ENCODE measurements around the gene LPAR6. TPM values are rescaled to one million over a fixed set of nuclear protein-coding genes. Genes with fewer than 3 reads are reported as not detected.
A peak's percentile ranks its signal among the peaks of the same experiment; 100 is the strongest.

Gene LPAR6
- total and polyA plus RNA-seq, 8 donors: 1.9 to 16.0 (median 6.6) TPM

- Histone ChIP-seq H3K27ac (peak overlapping the region in 2 of 4 donors; percentile 0 to 33), H3K27me3 (no peaks in the 10 kb centered on the region), H3K36me3 (no peaks in the 10 kb centered on the region), H3K9me3 (no peaks in the 10 kb centered on the region), H3K4me1 (peaks cover 0 to 36% (median 33%) of the 10 kb centered on the region in 3 donors), H3K4me3 (no peak overlapping the region)
- intact Hi-C loops (cut with DNase I): no loop called here
- peak; percentile 29 for FAIRE-seq
- TF ChIP-seq, protein P1, sequence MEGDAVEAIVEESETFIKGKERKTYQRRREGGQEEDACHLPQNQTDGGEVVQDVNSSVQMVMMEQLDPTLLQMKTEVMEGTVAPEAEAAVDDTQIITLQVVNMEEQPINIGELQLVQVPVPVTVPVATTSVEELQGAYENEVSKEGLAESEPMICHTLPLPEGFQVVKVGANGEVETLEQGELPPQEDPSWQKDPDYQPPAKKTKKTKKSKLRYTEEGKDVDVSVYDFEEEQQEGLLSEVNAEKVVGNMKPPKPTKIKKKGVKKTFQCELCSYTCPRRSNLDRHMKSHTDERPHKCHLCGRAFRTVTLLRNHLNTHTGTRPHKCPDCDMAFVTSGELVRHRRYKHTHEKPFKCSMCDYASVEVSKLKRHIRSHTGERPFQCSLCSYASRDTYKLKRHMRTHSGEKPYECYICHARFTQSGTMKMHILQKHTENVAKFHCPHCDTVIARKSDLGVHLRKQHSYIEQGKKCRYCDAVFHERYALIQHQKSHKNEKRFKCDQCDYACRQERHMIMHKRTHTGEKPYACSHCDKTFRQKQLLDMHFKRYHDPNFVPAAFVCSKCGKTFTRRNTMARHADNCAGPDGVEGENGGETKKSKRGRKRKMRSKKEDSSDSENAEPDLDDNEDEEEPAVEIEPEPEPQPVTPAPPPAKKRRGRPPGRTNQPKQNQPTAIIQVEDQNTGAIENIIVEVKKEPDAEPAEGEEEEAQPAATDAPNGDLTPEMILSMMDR (IDR thresholded peaks at IDR 0.05): no peak
- peak; percentile 50 to 72 (median 68) for ATAC-seq
- DNase-seq: no peak
These were observed 14.3 kb downstream of the LPAR6 start for GRCh38 chr13:48398450-48399095.

GRCh38 chr13:48397744-48398143, 15.2 kb downstream of the LPAR6 start:
- TF ChIP-seq, protein P1 (IDR thresholded peaks at IDR 0.05): no peak
- H3K4me3 ChIP-seq: no peak overlapping the region
- no peak for FAIRE-seq
- H3K36me3 ChIP-seq: no peaks in the 10 kb centered on the region
- no peaks in the 10 kb centered on the region for H3K27me3 ChIP-seq
- WGBS, 2 donors: 18 to 31% methylated on average over 1 of the region's 1 CpG
- ATAC-seq: no peak
- peaks cover 0 to 36% (median 33%) of the 10 kb centered on the region in 3 donors for H3K4me1 ChIP-seq
- intact Hi-C loops (cut with DNase I): no loop called here
- H3K27ac ChIP-seq: no peak overlapping the region
- no peak for DNase-seq
- H3K9me3 ChIP-seq: no peaks in the 10 kb centered on the region

DNA sequence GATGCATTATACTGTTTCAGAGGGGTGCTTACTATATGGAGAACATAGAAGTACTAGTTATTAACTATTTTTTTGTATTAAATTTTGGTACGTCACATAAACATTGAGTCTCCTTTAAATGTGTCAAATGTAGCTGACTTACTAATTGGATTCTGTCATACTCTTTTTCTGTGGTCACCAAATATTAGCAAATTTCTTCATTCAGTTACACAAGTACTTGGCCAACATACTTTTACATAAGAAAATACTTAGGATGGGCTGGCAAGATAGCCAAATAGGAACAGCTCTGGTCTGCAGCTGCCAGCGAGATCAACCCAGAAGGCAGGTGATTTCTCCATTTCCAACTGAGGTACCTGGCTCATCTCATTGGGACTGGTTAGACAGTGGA, 19.2 kb downstream of the LPAR6 start:
- TF ChIP-seq, protein P1 (IDR thresholded peaks at IDR 0.05): no peak
- Histone ChIP-seq H3K9me3 (no peaks in the 10 kb centered on the region), H3K27ac (no peak overlapping the region), H3K4me1 (peaks cover 0 to 13% (median 9%) of the 10 kb centered on the region in 3 donors), H3K4me3 (no peak overlapping the region), H3K36me3 (no peaks in the 10 kb centered on the region), H3K27me3 (no peaks in the 10 kb centered on the region)
- DNase-seq: no peak
- no peak for FAIRE-seq
- no peak for ATAC-seq
- intact Hi-C loops (cut with DNase I): no loop called here
- WGBS, 2 donors: 97 to 98% methylated on average over 2 of the region's 2 CpGs

DNA sequence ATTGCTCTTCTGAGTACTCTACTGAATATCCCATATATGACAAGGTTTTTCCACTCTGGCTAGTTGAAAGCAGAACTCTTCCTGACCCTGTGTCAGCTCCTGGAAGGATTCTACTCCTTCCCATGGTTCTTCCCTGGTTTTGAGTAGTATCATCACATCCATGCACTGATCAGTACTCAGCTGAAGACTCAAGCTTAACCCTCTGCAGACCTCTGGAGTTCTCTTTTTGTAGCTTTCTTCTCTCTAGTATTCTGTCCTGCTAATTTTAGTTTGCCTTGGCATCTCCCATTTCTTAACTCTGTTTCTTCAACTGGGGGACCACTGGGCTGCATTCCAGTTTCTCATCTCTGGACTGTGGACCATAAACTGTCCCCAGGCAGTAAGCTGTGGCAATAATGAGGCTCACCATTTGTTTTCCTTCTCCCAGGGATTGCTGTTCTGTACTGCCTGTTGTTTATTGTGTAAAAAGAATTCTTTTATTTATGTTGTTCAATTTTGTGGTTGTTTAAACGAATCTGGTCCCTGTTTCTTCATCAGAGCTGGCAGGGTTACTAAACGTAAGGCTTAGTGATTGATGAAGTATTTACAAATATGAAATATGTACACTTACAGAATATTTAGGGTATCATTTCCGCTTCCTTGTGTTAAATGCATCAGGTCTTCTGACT, 19.7 kb downstream of the LPAR6 start:
- no peak for DNase-seq
- H3K4me3 ChIP-seq: no peak overlapping the region
- H3K27me3 ChIP-seq: no peaks in the 10 kb centered on the region
- intact Hi-C loops (cut with DNase I): no loop called here
- H3K9me3 ChIP-seq: no peaks in the 10 kb centered on the region
- WGBS, 2 donors: 89 to 95% methylated on average over 3 of the region's 3 CpGs
- FAIRE-seq: no peak
- ATAC-seq: no peak
- no peak overlapping the region for H3K27ac ChIP-seq
- H3K36me3 ChIP-seq: no peaks in the 10 kb centered on the region
- H3K4me1 ChIP-seq: peaks cover 0 to 8% (median 4%) of the 10 kb centered on the region in 3 donors
- TF ChIP-seq, protein P1 (IDR thresholded peaks at IDR 0.05): no peak

GRCh38 chr13:48391257-48391656, 21.7 kb downstream of the LPAR6 start:
- FAIRE-seq (no peak), ATAC-seq (no peak), DNase-seq (no peak)
- no peaks in the 10 kb centered on the region for H3K27me3 ChIP-seq
- no peak overlapping the region for H3K4me3 ChIP-seq
- 94 to 96% methylated on average over 3 of the region's 3 CpGs for WGBS, 2 donors
- H3K4me1 ChIP-seq: no peaks in the 10 kb centered on the region
- TF ChIP-seq, protein P1 (IDR thresholded peaks at IDR 0.05): no peak
- intact Hi-C loops (cut with DNase I): no loop called here
- no peaks in the 10 kb centered on the region for H3K9me3 ChIP-seq
- H3K27ac ChIP-seq: no peak overlapping the region
- H3K36me3 ChIP-seq: no peaks in the 10 kb centered on the region
